ENCODE measurements around the gene CASP7. TPM values are rescaled to one million over a fixed set of nuclear protein-coding genes. Genes with fewer than 3 reads are reported as not detected.

Gene CASP7
- total RNA-seq (2022) (7.4 and 13.7 TPM in 2 replicates), Bru-seq, nascent RNA (percentile 63 among the genes with signal in this experiment), BruChase-seq, experiment 1, labeled RNA remaining after a 6-hour chase (percentile 56 among the genes with signal in this experiment), BruChase-seq, experiment 2, labeled RNA remaining after a 2-hour chase (percentile 66 among the genes with signal in this experiment)
- long read RNA-seq, transcript CASP7-203 (7 exons, 2,377 nt): major isoform, 18 of 30 reads
- long read RNA-seq, transcript CASP7-211 (7 exons, 2,467 nt): minor isoform, 6 of 30 reads
- long read RNA-seq, partial matches to known transcripts: 0 of 30 reads
- long read RNA-seq, other reads (novel, unspliced or antisense): 5 of 30 reads

- ChIA-PET CTCF (interaction anchor here (0.6 to 1.5 kb wide), 13 partner anchors 8 to 1345 kb away, joined by 3 to 7 read pairs (median 3); no protein-coding TSS in a partner anchor), POLR2A (interaction anchor here (0.7 to 1.8 kb wide), 9 partner anchors 10 to 495 kb away, joined by 3 to 5 read pairs (median 4); partner anchors contain the start of gene CCDC186)
- no TSS peak for BruUV-seq (replicated peaks)
- no peak for TF ChIP-seq CTCF (IDR thresholded peaks at IDR 0.05; ENCODE audit: unreplicated experiment)
- peaks cover 4% of the 10 kb centered on the region for H3K27me3 Mint-ChIP-seq (ENCODE audit: insufficient read depth, unreplicated experiment)
- intact Hi-C loops (cut with micrococcal nuclease): loop anchor here (2.0 kb wide), 1 partner anchor 423 kb away; no protein-coding TSS in a partner anchor
- peaks cover 9% of the 10 kb centered on the region for H3K4me1 Mint-ChIP-seq (ENCODE audit: insufficient read depth, unreplicated experiment)
- H3K27ac Mint-ChIP-seq (ENCODE audit: low read depth, unreplicated experiment): peak within 1 kb of the TSS; percentile 97
- DNase-seq (ENCODE audit: unreplicated experiment): peak; percentile 79
- H3K36me3 Mint-ChIP-seq (ENCODE audit: insufficient read depth, unreplicated experiment): no peaks in the 10 kb centered on the region
- peak within 1 kb of the TSS; percentile 78 for H3K4me3 Mint-ChIP-seq (ENCODE audit: unreplicated experiment)
- peaks cover 10% of the 10 kb centered on the region for H3K9me3 Mint-ChIP-seq (ENCODE audit: unreplicated experiment)
Measured at GRCh38 chr10:113679463-113680189, at the start of gene CASP7. Gene CASP7, plus strand, starts transcription at chr10:113679912. Its CDS starts 17,582 bp downstream, at chr10:113697494.

- Mint-ChIP-seq H3K4me1 (ENCODE audit: insufficient read depth, unreplicated experiment) (no peaks in the 10 kb centered on the region), H3K4me3 (ENCODE audit: unreplicated experiment) (no peak overlapping the region), H3K27me3 (ENCODE audit: insufficient read depth, unreplicated experiment) (peaks cover 28% of the 10 kb centered on the region), H3K27ac (ENCODE audit: low read depth, unreplicated experiment) (no peak overlapping the region), H3K36me3 (ENCODE audit: insufficient read depth, unreplicated experiment) (no peaks in the 10 kb centered on the region), H3K9me3 (ENCODE audit: unreplicated experiment) (no peaks in the 10 kb centered on the region)
- CTCF ChIA-PET: interaction anchor here (1.2 kb wide), 1 partner anchor 128 kb away, joined by 3 read pairs; no protein-coding TSS in a partner anchor
- intact Hi-C loops (cut with micrococcal nuclease): no loop called here
- BruUV-seq (replicated peaks): no TSS peak
- POLR2A ChIA-PET: no interaction called here
- no peak for DNase-seq (ENCODE audit: unreplicated experiment)
- TF ChIP-seq CTCF (IDR thresholded peaks at IDR 0.05; ENCODE audit: unreplicated experiment): no peak
Measured at GRCh38 chr10:113630929-113631533, 48.7 kb upstream of the CASP7 start.

DNA sequence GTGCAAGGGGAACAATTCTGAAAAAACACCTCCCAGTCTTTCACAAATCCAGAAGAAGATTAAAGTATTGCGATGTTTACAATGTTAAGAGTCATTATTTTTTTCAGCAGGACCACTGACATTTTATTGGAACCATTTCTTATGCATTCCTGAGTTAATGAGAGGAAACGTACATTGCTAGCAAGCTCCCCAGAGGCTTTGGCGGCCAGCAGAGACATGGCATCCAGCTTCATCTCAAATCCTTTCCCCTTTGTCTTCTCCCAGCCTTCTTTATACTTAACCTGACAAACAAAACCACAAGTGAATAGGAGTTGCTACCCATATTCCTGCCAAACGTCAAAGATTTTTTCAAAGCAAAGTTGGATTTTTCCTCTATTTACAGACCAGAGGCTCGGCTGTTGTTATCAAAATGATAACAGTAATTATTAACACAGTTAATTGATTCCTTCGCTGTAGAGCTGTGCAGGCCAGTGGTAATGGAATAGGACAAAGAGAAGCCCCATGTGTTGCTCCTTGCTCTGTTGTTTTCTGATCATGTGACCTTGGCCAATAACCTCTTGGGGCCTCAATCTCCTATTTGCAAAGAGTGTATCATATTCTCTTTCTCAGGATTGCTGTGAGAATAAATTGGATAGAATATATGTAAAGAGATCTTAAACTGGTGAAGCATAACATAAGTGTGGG lies 47.9 kb upstream of the CASP7 start:
- Mint-ChIP-seq H3K27ac (ENCODE audit: low read depth, unreplicated experiment) (no peak overlapping the region), H3K36me3 (ENCODE audit: insufficient read depth, unreplicated experiment) (no peaks in the 10 kb centered on the region), H3K27me3 (ENCODE audit: insufficient read depth, unreplicated experiment) (peaks cover 20% of the 10 kb centered on the region), H3K9me3 (ENCODE audit: unreplicated experiment) (no peaks in the 10 kb centered on the region), H3K4me3 (ENCODE audit: unreplicated experiment) (no peak overlapping the region), H3K4me1 (ENCODE audit: insufficient read depth, unreplicated experiment) (no peaks in the 10 kb centered on the region)
- no peak for DNase-seq (ENCODE audit: unreplicated experiment)
- TF ChIP-seq CTCF (IDR thresholded peaks at IDR 0.05; ENCODE audit: unreplicated experiment): no peak
- intact Hi-C loops (cut with micrococcal nuclease): no loop called here
- POLR2A ChIA-PET: no interaction called here
- CTCF ChIA-PET: interaction anchor here (1.2 kb wide), 1 partner anchor 129 kb away, joined by 3 read pairs; no protein-coding TSS in a partner anchor
- no TSS peak for BruUV-seq (replicated peaks)
